OCI-LY1 (cell line): ENCODE measurements around the gene EPGN.

Experiments
- CTCF ChIP-seq: fragments of 200-600 bp; sonication (generic), shearing (Covaris generic); IDR thresholded peaks from 2 replicates; pipeline ENCODE4 v1.5.1; 2017; ENCODE audit warnings: mild to moderate bottlenecking, antibody characterized with exemption, low read length, moderate library complexity, mixed read lengths
- EZH2 ChIP-seq: fragments of 200-600 bp; sonication (generic), shearing (Covaris generic); IDR thresholded peaks from 2 replicates; pipeline ENCODE4 v1.8.0; 2017; ENCODE audit warnings: borderline replicate concordance, mixed run types, mild to moderate bottlenecking, antibody characterized with exemption, low read length, moderate library complexity, mixed read lengths

- TF ChIP-seq CTCF = no peak
- TF ChIP-seq EZH2 = no peak
Observed at GRCh38 chr4:74315376-74315775, 7.1 kb downstream of the EPGN start.
